ENCODE measurements around the gene JAM2. TPM values are rescaled to one million over a fixed set of nuclear protein-coding genes. Genes with fewer than 3 reads are reported as not detected.

Gene JAM2
- total and polyA plus RNA-seq, 2 of the 4 experiments (the other 2 are of a cell fraction), result 0.72 to 2.1 TPM

DNA sequence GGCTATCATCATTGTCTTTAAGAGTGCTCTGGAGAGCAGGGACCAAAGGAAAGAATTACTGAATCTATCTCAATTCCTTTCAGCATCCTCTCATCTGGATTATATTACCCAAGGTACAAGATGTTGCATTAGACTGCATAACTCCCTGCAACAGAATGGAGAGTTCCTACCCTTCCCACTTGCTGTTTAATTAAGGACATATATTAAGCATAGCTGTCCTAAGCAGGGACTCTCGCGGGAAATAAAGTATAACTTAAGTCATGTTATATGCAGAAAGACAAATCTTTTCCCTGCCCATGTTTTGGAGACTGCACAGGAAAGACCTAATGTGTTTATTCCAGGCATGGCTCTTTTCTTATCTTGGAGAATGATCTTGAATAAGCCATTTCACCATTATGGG is 6.8 kb upstream of the JAM2 start:
- dilution Hi-C loops (cut with HindIII; ENCODE audit: low sequenced_read_pairs, unreplicated experiment) (no loop called here), intact Hi-C loops (cut with micrococcal nuclease) (no loop called here), in situ Hi-C loops (cut with MboI; ENCODE audit: low sequenced_read_pairs) (no loop called here)
- POLR2A ChIA-PET (ENCODE audit: unreplicated experiment), result no interaction called here
- no peak overlapping the region for H2BK20ac ChIP-seq (ENCODE audit: low read depth, low read length)
- no peak overlapping the region for H3K23ac ChIP-seq (ENCODE audit: low read depth, low read length)
- no peak overlapping the region for H3K9ac ChIP-seq (ENCODE audit: low read depth, low read length)
- H2BK15ac ChIP-seq (ENCODE audit: low read depth, low read length), result no peak overlapping the region
- no peak for ATAC-seq (ENCODE audit: low read depth)
- no peak overlapping the region for H2BK120ac ChIP-seq (ENCODE audit: low read depth, low read length)
- no peak overlapping the region for H2BK5ac ChIP-seq (ENCODE audit: low read depth, low read length, poor library complexity, severe bottlenecking)
- H3K27ac ChIP-seq (ENCODE audit: insufficient read depth, low read length), result no peak overlapping the region
- no peak overlapping the region for H4K91ac ChIP-seq (ENCODE audit: insufficient read depth, low read depth, low read length)
- DNase-seq, result no peak
- H2AK5ac ChIP-seq (ENCODE audit: low read depth, low read length), result no peak overlapping the region
- H4K8ac ChIP-seq (ENCODE audit: low read depth in 2 of 2, low read length in 2 of 2), result no peak overlapping the region
- H3K9me3 ChIP-seq (ENCODE audit: control insufficient read depth, insufficient read depth, low read length), result no peaks in the 10 kb centered on the region
- no TSS peak for BruUV-seq (replicated peaks)
- H2AFZ ChIP-seq (replicated peaks; ENCODE audit: low read length, poor library complexity), result no peak overlapping the region
- no peak overlapping the region for H3K56ac ChIP-seq (ENCODE audit: extremely low read depth, insufficient read depth, low read length)
- H3K36me3 ChIP-seq (ENCODE audit: control insufficient read depth, insufficient read depth, low read length), result no peaks in the 10 kb centered on the region
- H2AK9ac ChIP-seq (replicated peaks; ENCODE audit: low read depth, low read length, poor library complexity), result no peak overlapping the region
- no peak overlapping the region for H3K4ac ChIP-seq (ENCODE audit: low read depth, low read length)
- H3K18ac ChIP-seq (ENCODE audit: low read depth, low read length), result no peak overlapping the region
- H3K4me3 ChIP-seq (ENCODE audit: insufficient read depth, low read depth, low read length), result no peak overlapping the region
- H3K4me2 ChIP-seq (ENCODE audit: low read depth, low read length), result no peak overlapping the region
- no peaks in the 10 kb centered on the region for H4K20me1 ChIP-seq (ENCODE audit: insufficient read depth, low read length)
- H3K79me1 ChIP-seq (ENCODE audit: low read depth in 1 of 2, low read length in 2 of 2), result no peaks in the 10 kb centered on the region
- CTCF ChIA-PET, result no interaction called here
- no peaks in the 10 kb centered on the region for H3K4me1 ChIP-seq (ENCODE audit: control insufficient read depth, insufficient read depth, low read length)
- WGBS, 2 experiments (ENCODE audit: extremely low coverage in 2 of 2, insufficient read length in 1 of 2), result no CpG with 5 or more reads among the region's 2 CpGs
- H3K9me1 ChIP-seq (ENCODE audit: insufficient read depth, low read length), result no peaks in the 10 kb centered on the region
- H3K14ac ChIP-seq (replicated peaks; ENCODE audit: low read depth, low read length), result no peak overlapping the region
- TF ChIP-seq POLR2A (IDR thresholded peaks at IDR 0.05; ENCODE audit: low read depth, low read length) (no peak), FOS (IDR thresholded peaks at IDR 0.05; ENCODE audit: low read depth, low read length) (no peak), MAZ (IDR thresholded peaks at IDR 0.05; ENCODE audit: borderline replicate concordance, low read depth, low read length) (no peak), MAFK (IDR thresholded peaks at IDR 0.05; ENCODE audit: low read depth, low read length) (no peak), NFE2L2 (IDR thresholded peaks at IDR 0.05; ENCODE audit: low read depth, low read length) (no peak)
- TF ChIP-seq, protein P1, sequence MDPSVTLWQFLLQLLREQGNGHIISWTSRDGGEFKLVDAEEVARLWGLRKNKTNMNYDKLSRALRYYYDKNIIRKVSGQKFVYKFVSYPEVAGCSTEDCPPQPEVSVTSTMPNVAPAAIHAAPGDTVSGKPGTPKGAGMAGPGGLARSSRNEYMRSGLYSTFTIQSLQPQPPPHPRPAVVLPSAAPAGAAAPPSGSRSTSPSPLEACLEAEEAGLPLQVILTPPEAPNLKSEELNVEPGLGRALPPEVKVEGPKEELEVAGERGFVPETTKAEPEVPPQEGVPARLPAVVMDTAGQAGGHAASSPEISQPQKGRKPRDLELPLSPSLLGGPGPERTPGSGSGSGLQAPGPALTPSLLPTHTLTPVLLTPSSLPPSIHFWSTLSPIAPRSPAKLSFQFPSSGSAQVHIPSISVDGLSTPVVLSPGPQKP (IDR thresholded peaks at IDR 0.05; ENCODE audit: borderline replicate concordance, low read depth, low read length), result no peak
- peaks cover 6% of the 10 kb centered on the region for H3K27me3 ChIP-seq (ENCODE audit: control insufficient read depth, insufficient read depth, low read length)
- no peak overlapping the region for H4K5ac ChIP-seq (ENCODE audit: low read depth, low read length)
